Measurements from ENCODE around the gene OR1S2.

Gene OR1S2

DNA sequence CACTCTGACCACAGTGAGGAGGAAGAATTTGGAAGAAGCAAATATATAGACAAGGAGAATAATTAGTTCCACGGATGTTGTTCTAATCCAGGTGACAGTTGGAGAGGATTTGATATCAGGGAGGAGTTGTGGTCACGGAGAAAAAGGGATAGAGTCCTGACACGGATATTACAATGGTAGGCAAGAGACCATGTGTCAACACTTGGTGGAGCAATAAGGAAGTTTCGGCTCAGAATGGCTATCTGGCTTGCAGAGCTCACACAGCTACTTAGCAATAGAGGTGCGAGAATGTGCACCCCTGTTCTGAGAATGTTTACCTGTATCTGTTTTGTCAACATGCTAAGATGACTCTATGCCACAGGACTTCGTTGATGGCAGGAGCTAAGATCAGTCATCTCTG is 25.5 kb downstream of the OR1S2 start:
- TF ChIP-seq JUND (IDR thresholded peaks at IDR 0.05; ENCODE audit: low read depth): no peak
- in situ Hi-C loops (cut with HindIII; ENCODE audit: low pct_unique_long_range_greater_than_20kb, low sequenced_read_pairs): no loop called here
- DNase-seq (ENCODE audit: low read depth in 1 of 2, low spot score in 1 of 2): no peak

DNA sequence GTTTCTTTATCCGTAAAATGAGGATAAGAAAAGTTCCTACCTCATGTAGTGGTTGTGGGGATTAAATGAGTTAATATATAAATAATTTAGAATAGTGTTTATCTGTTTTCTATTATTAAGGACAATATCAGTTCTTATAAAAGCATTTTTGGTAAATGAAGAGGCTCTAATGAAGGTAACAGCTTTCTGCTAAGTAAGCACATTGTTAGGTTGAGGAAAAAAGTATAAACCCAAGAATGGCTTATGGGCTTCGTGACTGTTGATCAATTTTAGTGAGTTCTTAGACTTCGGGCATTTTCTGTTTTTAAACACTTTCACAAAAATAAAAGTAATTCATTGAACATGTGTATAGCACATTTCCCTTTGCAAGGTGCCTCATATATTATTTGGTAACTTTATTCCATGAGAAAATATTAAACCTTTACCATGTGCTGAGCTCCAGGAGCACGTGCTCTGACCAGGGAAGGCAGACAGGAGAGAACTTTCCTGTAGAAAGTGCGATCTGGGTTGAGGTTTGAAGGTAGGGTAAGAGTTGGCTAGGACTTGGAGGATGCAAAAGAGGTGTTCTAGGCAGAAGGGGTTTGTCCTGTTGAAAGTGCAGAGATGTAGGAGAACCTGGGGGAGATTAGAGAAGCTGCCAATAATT is 26.4 kb downstream of the OR1S2 start:
- in situ Hi-C loops (cut with HindIII; ENCODE audit: low pct_unique_long_range_greater_than_20kb, low sequenced_read_pairs): no loop called here
- no peak for TF ChIP-seq JUND (IDR thresholded peaks at IDR 0.05; ENCODE audit: low read depth)
- no peak for DNase-seq (ENCODE audit: low read depth in 1 of 2, low spot score in 1 of 2)

DNA sequence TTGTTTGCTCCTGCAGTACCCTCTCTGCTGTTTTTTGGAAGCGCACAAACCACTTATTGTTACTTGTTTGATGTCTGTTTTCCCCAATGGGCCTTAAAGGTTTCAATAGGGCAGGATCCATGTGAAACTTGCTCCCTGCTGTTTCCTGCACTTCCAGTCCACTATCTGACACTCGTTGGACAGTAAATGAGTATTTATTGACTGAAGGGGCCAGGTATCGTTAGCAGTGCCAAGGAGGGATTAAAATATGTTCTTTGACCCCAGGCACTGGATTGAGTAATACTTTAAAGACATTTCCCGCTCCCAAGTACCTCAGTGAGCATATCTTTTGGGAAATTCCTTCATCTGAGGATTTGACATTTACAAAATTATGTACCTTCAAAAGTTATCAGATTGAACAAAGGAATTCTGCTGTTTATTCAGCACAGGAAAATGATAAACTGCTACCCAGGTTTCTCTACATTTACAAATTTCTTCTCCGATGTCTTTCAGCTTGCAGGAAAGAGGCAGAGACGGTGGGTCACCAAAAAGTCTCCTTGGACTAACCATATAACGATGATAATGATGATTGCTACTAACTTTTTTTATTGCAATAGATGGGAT is 38.3 kb downstream of the OR1S2 start:
- in situ Hi-C loops (cut with HindIII; ENCODE audit: low pct_unique_long_range_greater_than_20kb, low sequenced_read_pairs): no loop called here
- TF ChIP-seq JUND (IDR thresholded peaks at IDR 0.05; ENCODE audit: low read depth): no peak
- peak in 1 of 2 experiments; percentile 13 for DNase-seq (ENCODE audit: low read depth in 1 of 2, low spot score in 1 of 2)

DNA sequence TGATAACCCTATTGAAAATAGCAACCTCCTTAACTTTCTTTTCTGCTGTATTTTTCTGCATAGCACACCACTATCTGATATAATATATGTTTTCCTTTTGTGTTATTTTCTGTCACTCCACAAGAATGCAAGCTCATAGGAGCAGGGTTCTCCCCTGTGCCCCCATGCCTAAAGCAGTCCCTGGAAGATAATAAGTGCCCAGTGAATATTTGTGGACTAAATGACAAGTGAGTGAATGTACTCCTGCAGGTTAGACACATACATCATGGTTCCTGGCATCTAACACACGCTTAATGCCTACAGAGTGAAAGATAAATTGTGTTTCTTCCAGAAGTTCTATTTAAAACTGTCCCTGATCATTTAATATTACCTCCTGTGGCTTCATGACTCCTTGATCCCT is 39.0 kb downstream of the OR1S2 start:
- in situ Hi-C loops (cut with HindIII; ENCODE audit: low pct_unique_long_range_greater_than_20kb, low sequenced_read_pairs): no loop called here
- DNase-seq (ENCODE audit: low read depth in 1 of 2, low spot score in 1 of 2): no peak

DNA sequence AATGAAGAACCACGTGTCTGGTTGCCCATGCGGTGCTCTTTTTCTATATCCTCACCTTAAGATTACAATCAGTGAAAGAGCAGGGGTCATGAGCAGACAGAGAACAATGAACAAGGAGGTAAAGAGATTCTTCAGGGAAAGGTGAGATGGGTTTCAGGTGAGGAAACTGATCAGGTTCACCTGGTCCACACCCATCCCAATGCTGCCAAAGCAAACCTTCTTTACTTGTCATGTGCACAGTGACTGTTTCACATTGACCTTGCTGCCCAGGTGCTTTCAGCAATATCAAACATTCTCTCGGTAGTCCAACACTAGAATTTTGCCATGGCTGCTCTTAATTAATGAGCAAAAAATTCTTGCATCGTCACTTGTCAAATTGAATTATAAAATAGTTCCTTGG is 39.6 kb downstream of the OR1S2 start:
- in situ Hi-C loops (cut with HindIII; ENCODE audit: low pct_unique_long_range_greater_than_20kb, low sequenced_read_pairs): no loop called here
- TF ChIP-seq JUND (IDR thresholded peaks at IDR 0.05; ENCODE audit: low read depth): no peak
- DNase-seq (ENCODE audit: low read depth in 1 of 2, low spot score in 1 of 2): no peak

More for the DNA sequence above, 39.0 kb downstream of the OR1S2 start:
- no peak for TF ChIP-seq JUND (IDR thresholded peaks at IDR 0.05; ENCODE audit: low read depth)

All from T47D (cell line).